ENCODE results near the gene CRLF3. TPM values are rescaled to one million over a fixed set of nuclear protein-coding genes. Genes with fewer than 3 reads are reported as not detected.

Gene CRLF3
- total and polyA plus RNA-seq, 2 of the 4 experiments (the other 2 are of a cell fraction), result 6.1 to 15.2 TPM

GRCh38 chr17:30816165-30816564 is 8.3 kb downstream of the CRLF3 start:
- WGBS, 2 experiments (ENCODE audit: extremely low coverage in 2 of 2, insufficient read length in 1 of 2), result no CpG with 5 or more reads among the region's 7 CpGs

More at GRCh38 chr17:30816165-30816564, 8.3 kb downstream of the CRLF3 start:
- Histone ChIP-seq H3K4ac (ENCODE audit: low read depth, low read length) (no peak overlapping the region), H4K20me1 (ENCODE audit: insufficient read depth, low read length) (peaks cover 5% of the 10 kb centered on the region; the same call in 1 of the 2 replicates), H3K9me3 (ENCODE audit: control insufficient read depth, insufficient read depth, low read length) (no peaks in the 10 kb centered on the region), H4K91ac (ENCODE audit: insufficient read depth, low read depth, low read length) (no peak overlapping the region), H3K27me3 (ENCODE audit: control insufficient read depth, insufficient read depth, low read length) (no peaks in the 10 kb centered on the region), H2BK20ac (ENCODE audit: low read depth, low read length) (no peak overlapping the region), H2AK9ac (replicated peaks; ENCODE audit: low read depth, low read length, poor library complexity) (no peak overlapping the region), H3K9ac (ENCODE audit: low read depth, low read length) (no peak overlapping the region), H3K27ac (ENCODE audit: insufficient read depth, low read length) (no peak overlapping the region), H2AK5ac (ENCODE audit: low read depth, low read length) (no peak overlapping the region), H3K4me2 (ENCODE audit: low read depth, low read length) (no peak overlapping the region), H3K4me1 (ENCODE audit: control insufficient read depth, insufficient read depth, low read length) (peaks cover 6% of the 10 kb centered on the region), H2BK5ac (ENCODE audit: low read depth, low read length, poor library complexity, severe bottlenecking) (no peak overlapping the region), H3K9me1 (ENCODE audit: insufficient read depth, low read length) (peaks cover 5% of the 10 kb centered on the region; the same call in 1 of the 2 replicates), H3K18ac (ENCODE audit: low read depth, low read length) (no peak overlapping the region), H3K4me3 (ENCODE audit: insufficient read depth, low read depth, low read length) (no peak overlapping the region), H4K5ac (ENCODE audit: low read depth, low read length) (no peak overlapping the region), H3K36me3 (ENCODE audit: control insufficient read depth, insufficient read depth, low read length) (no peaks in the 10 kb centered on the region), H3K23ac (ENCODE audit: low read depth, low read length) (no peak overlapping the region), H3K79me1 (ENCODE audit: low read depth in 1 of 2, low read length in 2 of 2) (peaks cover 30 to 64% of the 10 kb centered on the region in 2 experiments), H2BK15ac (ENCODE audit: low read depth, low read length) (no peak overlapping the region), H4K8ac (ENCODE audit: low read depth in 2 of 2, low read length in 2 of 2) (no peak overlapping the region), H2AFZ (replicated peaks; ENCODE audit: low read length, poor library complexity) (no peak overlapping the region), H2BK120ac (ENCODE audit: low read depth, low read length) (no peak overlapping the region), H3K56ac (ENCODE audit: extremely low read depth, insufficient read depth, low read length) (no peak overlapping the region), H3K14ac (replicated peaks; ENCODE audit: low read depth, low read length) (no peak overlapping the region)
- TF ChIP-seq ELK1 (IDR thresholded peaks at IDR 0.05; ENCODE audit: borderline replicate concordance, low read depth, low read length) (no peak), POLR2A (IDR thresholded peaks at IDR 0.05; ENCODE audit: low read depth, low read length) (no peak), MAZ (IDR thresholded peaks at IDR 0.05; ENCODE audit: borderline replicate concordance, low read depth, low read length) (no peak), MXI1 (IDR thresholded peaks at IDR 0.05; ENCODE audit: borderline replicate concordance, low read depth, low read length) (no peak), RAD21 (IDR thresholded peaks at IDR 0.05; ENCODE audit: low read length) (no peak), CEBPB (IDR thresholded peaks at IDR 0.05; ENCODE audit: low read depth, low read length) (no peak), NFE2L2 (IDR thresholded peaks at IDR 0.05; ENCODE audit: low read depth, low read length) (no peak), MAFK (IDR thresholded peaks at IDR 0.05; ENCODE audit: low read depth, low read length) (no peak), BHLHE40 (IDR thresholded peaks at IDR 0.05; ENCODE audit: low read depth, low read length) (no peak), CHD1 (IDR thresholded peaks at IDR 0.05; ENCODE audit: low read depth, low read length) (no peak), FOS (IDR thresholded peaks at IDR 0.05; ENCODE audit: low read depth, low read length) (no peak)
- in situ Hi-C loops (cut with MboI; ENCODE audit: low sequenced_read_pairs), result no loop called here
- POLR2A ChIA-PET (ENCODE audit: unreplicated experiment), result no interaction called here
- CTCF ChIA-PET, result no interaction called here
- BruUV-seq (replicated peaks), result no TSS peak
- no peak for DNase-seq
- intact Hi-C loops (cut with micrococcal nuclease), result no loop called here
- ATAC-seq (ENCODE audit: low read depth), result no peak
- dilution Hi-C loops (cut with HindIII; ENCODE audit: low sequenced_read_pairs, unreplicated experiment), result no loop called here

Data from IMR-90 (cell line).